Measurements from ENCODE around the gene ATOH1.

- no peak for TF ChIP-seq CTCF (conservative IDR thresholded peaks at IDR 0.05)
- TF ChIP-seq ZFX (IDR thresholded peaks at IDR 0.05), result no peak
Observed at GRCh38 chr4:93829820-93830687, 1.5 kb downstream of the ATOH1 start.
